Kidney (tissue), 14 donors: ENCODE data around the gene CYTH4. TPM values are rescaled to one million over a fixed set of nuclear protein-coding genes. Genes with fewer than 3 reads are reported as not detected.

ENCODE experiments used
- DNase-seq, 5 donors: peaks; one replicate each; pipeline ENCODE4 v3.0.0-alpha.2; 2013 to 2020
- FAIRE-seq: peaks from 2 replicates; lab custom pipeline; 2012; peaks lifted over from hg19 to GRCh38; lab: Jason Lieb, UNC
- H3K27ac ChIP-seq, 2 donors: one replicate each; pipeline ENCODE4 v1.7.0; 2013; ENCODE audit warnings: low read depth in 2 of 2, low read length in 2 of 2, inconsistent platforms in 1 of 2
- H3K27me3 ChIP-seq: one replicate; pipeline ENCODE4 v1.7.1; 2013; ENCODE audit warnings: low read length, inconsistent platforms; ENCODE audit not compliant: control insufficient read depth, insufficient read depth
- H3K36me3 ChIP-seq, 3 donors: one replicate each; pipeline versions ENCODE4 v1.7.0 to v1.7.1; 2013; ENCODE audit warnings: low read length in 3 of 3, control low read depth in 1 of 3, inconsistent platforms in 1 of 3; ENCODE audit not compliant: insufficient read depth in 3 of 3, control insufficient read depth in 2 of 3
- H3K4me1 ChIP-seq, 3 donors: one replicate each; pipeline versions ENCODE4 v1.7.0 to v1.7.1; 2013; ENCODE audit warnings: low read length in 3 of 3, inconsistent platforms in 1 of 3, low read depth in 1 of 3; ENCODE audit not compliant: control insufficient read depth in 2 of 3, insufficient read depth in 2 of 3
- H3K4me3 ChIP-seq, 3 donors: one replicate each; pipeline versions ENCODE4 v1.7.0 to v1.8.1; 2013; ENCODE audit warnings: low read length in 3 of 3, control low read depth in 1 of 3, inconsistent platforms in 1 of 3
- H3K9ac ChIP-seq, 3 donors: one replicate each; pipeline versions ENCODE4 v1.7.0 to v1.7.1; 2013; ENCODE audit warnings: low read length in 3 of 3, control low read depth in 1 of 3, inconsistent platforms in 1 of 3
- H3K9me3 ChIP-seq, 3 donors: one replicate each; pipeline versions ENCODE4 v1.7.0 to v1.7.1; 2013; ENCODE audit warnings: low read length in 3 of 3, control low read depth in 1 of 3, inconsistent platforms in 1 of 3; ENCODE audit not compliant: control insufficient read depth in 2 of 3, insufficient read depth in 1 of 3
- CTCF ChIP-seq: IDR thresholded peaks from 3 replicates; pipeline ENCODE4 v1.5.1; 2012; ENCODE audit warnings: mild to moderate bottlenecking, moderate library complexity, borderline replicate concordance; ENCODE audit not compliant: insufficient read depth; ENCODE audit errors: extremely low read depth
- intact Hi-C: fragments of 100-400 bp; cut with DNase I; formaldehyde crosslinking; loops from one replicate; pipeline ENCODE4 v1.11.1; 2022
- polyA plus RNA-seq: library from polyadenylated mRNA; stranded (reverse); fragments of 350-450 nt; fragmentation: Illumina TruSeq; extraction: RNeasy Lipid Tissue Mini Kit (QIAGEN cat#74804); gene quantifications from one replicate; pipeline ENCODE4 v1.2.3, GENCODE V29; 2014; ENCODE audit warnings: low read depth, low replicate concordance; ENCODE audit not compliant: insufficient read depth
- total RNA-seq: library from RNA; stranded (reverse); fragmentation: NEBNext Ultra II Directional; extraction: Animal tissue kit (Norgen Biotek cat#: 25700); gene quantifications from one replicate; pipeline ENCODE4 v1.2.1, GENCODE V29; 2021
- donor health status: control.
- donor health status: control.
- donor health status: control.
- donor health status: control.
- donor health status: control.
- donor health status: DM: yes; HTN: yes; CAD: no.
- donor health status: Normal renal cell carcinoma (clear cell type).

The CYTH4 gene
- total and polyA plus RNA-seq, 2 donors from 2014 or later: 1.9 to 30.2 TPM

- no peak for FAIRE-seq
- peak overlapping the region; percentile 33 to 55 (median 44) for H3K4me3 ChIP-seq
Measured at GRCh38 chr22:37267135-37267587, 15.1 kb upstream of the CYTH4 start.

DNA sequence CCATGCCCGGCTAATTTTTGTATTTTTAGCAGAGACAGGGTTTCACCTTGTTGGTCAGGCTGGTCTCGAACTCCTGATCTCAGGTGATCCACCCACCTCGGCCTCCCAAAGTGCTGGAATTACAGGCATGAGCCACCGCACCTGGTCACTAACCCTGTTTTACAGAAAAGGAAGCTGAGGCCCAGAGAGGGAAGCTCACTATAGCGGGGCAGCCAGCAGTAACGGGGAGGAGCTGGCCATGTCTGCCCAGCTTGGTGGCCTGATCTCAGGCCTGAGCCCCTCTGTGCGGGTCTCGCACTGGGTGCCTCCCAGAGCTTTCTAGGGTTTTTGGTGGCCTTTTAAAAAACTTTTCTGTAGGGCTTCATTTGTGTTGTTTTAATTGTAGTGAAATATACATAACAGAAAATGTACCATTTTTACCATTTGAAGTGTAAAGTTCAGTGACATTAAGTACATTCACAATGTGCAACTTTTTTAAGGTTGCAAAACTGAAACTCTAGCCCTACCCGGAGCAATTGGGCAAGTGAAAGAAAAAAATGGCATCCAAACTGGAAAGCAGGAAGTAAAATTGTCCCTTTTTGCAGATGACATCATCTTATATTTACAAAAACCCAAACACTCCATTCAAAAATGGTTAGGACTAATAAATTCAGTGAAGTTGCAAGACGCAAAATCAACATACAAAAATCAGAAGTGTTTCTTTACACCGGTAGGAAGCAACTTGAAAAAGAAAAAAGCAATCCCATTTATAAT is 14.5 kb upstream of the CYTH4 start:
- no peak for TF ChIP-seq CTCF
- H3K27me3 ChIP-seq: no peaks in the 10 kb centered on the region
- H3K4me3 ChIP-seq: no peak overlapping the region
- H3K27ac ChIP-seq: no peak overlapping the region
- DNase-seq (no peak), FAIRE-seq (no peak)
- peaks cover 0 to 3% (median 0%) of the 10 kb centered on the region in 3 donors for H3K4me1 ChIP-seq
- intact Hi-C loops: no loop called here
- H3K9me3 ChIP-seq: peaks cover 0 to 6% (median 0%) of the 10 kb centered on the region in 3 donors
- no peak overlapping the region for H3K9ac ChIP-seq
- no peaks in the 10 kb centered on the region for H3K36me3 ChIP-seq

More at GRCh38 chr22:37267135-37267587, 15.1 kb upstream of the CYTH4 start:
- Histone ChIP-seq H3K9ac (peak overlapping the region in 1 of 3 donors; percentile 15), H3K36me3 (no peaks in the 10 kb centered on the region), H3K27me3 (no peaks in the 10 kb centered on the region), H3K4me1 (peaks cover 0 to 3% (median 0%) of the 10 kb centered on the region in 3 donors), H3K27ac (no peak overlapping the region), H3K9me3 (peaks cover 0 to 6% (median 0%) of the 10 kb centered on the region in 3 donors)
- DNase-seq: peak in 4 of 5 donors; percentile 61 to 73 (median 70)
- peak; percentile 66 for TF ChIP-seq CTCF
- intact Hi-C loops: no loop called here

- intact Hi-C loops: no loop called here
- TF ChIP-seq CTCF: no peak
- H3K4me1 ChIP-seq: peaks cover 0 to 3% (median 0%) of the 10 kb centered on the region in 3 donors
- no peak overlapping the region for H3K4me3 ChIP-seq
- H3K9me3 ChIP-seq: no peaks in the 10 kb centered on the region
- no peaks in the 10 kb centered on the region for H3K27me3 ChIP-seq
- FAIRE-seq (no peak), DNase-seq (no peak)
- H3K27ac ChIP-seq: no peak overlapping the region
- no peak overlapping the region for H3K9ac ChIP-seq
- H3K36me3 ChIP-seq: no peaks in the 10 kb centered on the region
Measured at GRCh38 chr22:37269936-37270678, 12.2 kb upstream of the CYTH4 start.
